ENCODE measurements around the gene PGM2L1. TPM values are rescaled to one million over a fixed set of nuclear protein-coding genes. Genes with fewer than 3 reads are reported as not detected.

The PGM2L1 gene
- total RNA-seq, 1 donor from 2014 or later: 3.8 TPM

GRCh38 chr11:74288911-74289310 lies 109.3 kb downstream of the PGM2L1 start:
- H3K4me3 Mint-ChIP-seq: no peak overlapping the region
- ChIA-PET CTCF (no interaction called here), POLR2A (interaction anchor here (0.7 kb wide), 1 partner anchor 717 kb away, joined by 3 read pairs; no protein-coding TSS in a partner anchor)

GRCh38 chr11:74288161-74288560 lies 110.1 kb downstream of the PGM2L1 start:
- Mint-ChIP-seq H3K27ac (no peak overlapping the region), H3K36me3 (ENCODE audit: low read depth) (no peaks in the 10 kb centered on the region)
- POLR2A ChIA-PET: interaction anchor here (0.7 kb wide), 1 partner anchor 718 kb away, joined by 3 read pairs; no protein-coding TSS in a partner anchor

More at GRCh38 chr11:74288911-74289310, 109.3 kb downstream of the PGM2L1 start:
- Mint-ChIP-seq H3K4me1 (no peaks in the 10 kb centered on the region), H3K27me3 (peaks cover 12% of the 10 kb centered on the region), H3K36me3 (ENCODE audit: low read depth) (no peaks in the 10 kb centered on the region), H3K27ac (no peak overlapping the region), H3K9me3 (peaks cover 3% of the 10 kb centered on the region)
- no peak for DNase-seq
- ATAC-seq (ENCODE audit: low read depth): no peak
- TF ChIP-seq CTCF (IDR thresholded peaks at IDR 0.05): no peak
- intact Hi-C loops (cut with micrococcal nuclease): no loop called here

GRCh38 chr11:74284466-74284865 lies 113.8 kb downstream of the PGM2L1 start:
- TF ChIP-seq CTCF (IDR thresholded peaks at IDR 0.05): no peak
- Mint-ChIP-seq H3K36me3 (ENCODE audit: low read depth) (no peaks in the 10 kb centered on the region), H3K27me3 (peaks cover 3% of the 10 kb centered on the region), H3K27ac (no peak overlapping the region), H3K4me3 (no peak overlapping the region), H3K4me1 (no peaks in the 10 kb centered on the region), H3K9me3 (peaks cover under 1% of the 10 kb centered on the region)
- no peak for ATAC-seq (ENCODE audit: low read depth)
- CTCF ChIA-PET: no interaction called here
- DNase-seq: no peak
- POLR2A ChIA-PET: no interaction called here
- intact Hi-C loops (cut with micrococcal nuclease): no loop called here

More at GRCh38 chr11:74288161-74288560, 110.1 kb downstream of the PGM2L1 start:
- Mint-ChIP-seq H3K4me3 (no peak overlapping the region), H3K9me3 (peaks cover 3% of the 10 kb centered on the region), H3K4me1 (no peaks in the 10 kb centered on the region), H3K27me3 (peaks cover 9% of the 10 kb centered on the region)
- TF ChIP-seq CTCF (IDR thresholded peaks at IDR 0.05): no peak
- DNase-seq (no peak), ATAC-seq (ENCODE audit: low read depth) (no peak)
- CTCF ChIA-PET: no interaction called here
- intact Hi-C loops (cut with micrococcal nuclease): no loop called here

GRCh38 chr11:74283580-74284180 lies 114.6 kb downstream of the PGM2L1 start:
- ATAC-seq (ENCODE audit: low read depth): no peak
- CTCF ChIA-PET: no interaction called here
- POLR2A ChIA-PET: no interaction called here

GRCh38 chr11:74282914-74283371 lies 115.3 kb downstream of the PGM2L1 start:
- Mint-ChIP-seq H3K9me3 (no peaks in the 10 kb centered on the region), H3K36me3 (ENCODE audit: low read depth) (no peaks in the 10 kb centered on the region), H3K27me3 (peaks cover 2% of the 10 kb centered on the region), H3K27ac (no peak overlapping the region), H3K4me3 (no peak overlapping the region), H3K4me1 (no peaks in the 10 kb centered on the region)
- DNase-seq: no peak
- TF ChIP-seq CTCF (IDR thresholded peaks at IDR 0.05): no peak
- ChIA-PET CTCF (no interaction called here), POLR2A (no interaction called here)
- intact Hi-C loops (cut with micrococcal nuclease): no loop called here
- ATAC-seq (ENCODE audit: low read depth): no peak

More at GRCh38 chr11:74283580-74284180, 114.6 kb downstream of the PGM2L1 start:
- Mint-ChIP-seq H3K9me3 (no peaks in the 10 kb centered on the region), H3K27ac (no peak overlapping the region), H3K4me1 (no peaks in the 10 kb centered on the region), H3K36me3 (ENCODE audit: low read depth) (no peaks in the 10 kb centered on the region), H3K4me3 (no peak overlapping the region), H3K27me3 (peaks cover 3% of the 10 kb centered on the region)
- intact Hi-C loops (cut with micrococcal nuclease): no loop called here
- no peak for TF ChIP-seq CTCF (IDR thresholded peaks at IDR 0.05)
- DNase-seq: no peak

Data from activated B cell treated with CpG ODN at 0.5 μM for 24 hours (primary cell).